Endodermal cell (in vitro differentiated cells): Measurements from ENCODE around the gene MYOM1. TPM values are rescaled to one million over a fixed set of nuclear protein-coding genes. Genes with fewer than 3 reads are reported as not detected.

Experiments
- DNase-seq: peaks from one replicate; pipeline ENCODE4 v3.0.0-alpha.2; 2017
- H3K27ac ChIP-seq: 2 replicates; pipeline ENCODE4 v1.5.1; 2013; ENCODE audit warnings: mild to moderate bottlenecking, low read depth, low read length, moderate library complexity
- H3K27me3 ChIP-seq: 2 replicates; pipeline ENCODE4 v1.6.1; 2013; ENCODE audit warnings: mild to moderate bottlenecking, low read length, moderate library complexity; ENCODE audit not compliant: insufficient read depth, control insufficient read depth, poor library complexity, severe bottlenecking
- H3K36me3 ChIP-seq: 2 replicates; pipeline ENCODE4 v1.7.0; 2013; ENCODE audit warnings: mild to moderate bottlenecking, low read length, moderate library complexity; ENCODE audit not compliant: control insufficient read depth, insufficient read depth
- H3K4me1 ChIP-seq: one replicate; pipeline ENCODE4 v1.7.0; 2013; ENCODE audit warnings: low read length; ENCODE audit not compliant: control insufficient read depth, insufficient read depth
- H3K4me3 ChIP-seq: 2 replicates; pipeline ENCODE4 v1.5.1; 2013; ENCODE audit warnings: mild to moderate bottlenecking, low read length, moderate library complexity
- H3K9ac ChIP-seq: 2 replicates; pipeline ENCODE4 v1.6.1; 2013; ENCODE audit warnings: mild to moderate bottlenecking, low read length, moderate library complexity; ENCODE audit not compliant: poor library complexity, severe bottlenecking; ENCODE audit errors: extremely low read depth
- H3K9me3 ChIP-seq: 2 replicates; pipeline ENCODE4 v1.6.1; 2013; ENCODE audit warnings: mild to moderate bottlenecking, low read length, moderate library complexity; ENCODE audit not compliant: control insufficient read depth
- H3K27ac Mint-ChIP-seq: 2 replicates; pipeline ENCODE4 v1.8.0; 2020; ENCODE audit warnings: mixed read lengths
- H3K27me3 Mint-ChIP-seq: 2 replicates; pipeline ENCODE4 v1.8.0; 2021; ENCODE audit warnings: mild to moderate bottlenecking, mixed read lengths; ENCODE audit not compliant: insufficient read depth
- H3K36me3 Mint-ChIP-seq: 2 replicates; pipeline ENCODE4 v1.8.0; 2020; ENCODE audit warnings: low read depth, mixed read lengths
- H3K4me1 Mint-ChIP-seq: 2 replicates; pipeline ENCODE4 v1.8.0; 2020; ENCODE audit warnings: mixed read lengths
- H3K4me3 Mint-ChIP-seq: 2 replicates; pipeline ENCODE4 v1.8.0; 2020; ENCODE audit warnings: mild to moderate bottlenecking, moderate library complexity, mixed read lengths
- H3K9me3 Mint-ChIP-seq: 2 replicates; pipeline ENCODE4 v1.8.0; 2020; ENCODE audit warnings: mild to moderate bottlenecking, mixed read lengths
- CTCF ChIP-seq: fragments of 200-600 bp; sonication (generic); conservative IDR thresholded peaks from 2 replicates; pipeline ENCODE4 v1.5.0; 2021; ENCODE audit warnings: antibody characterized with exemption, mild to moderate bottlenecking
- WGBS, 2 experiments: methylation state at CpG; one replicate each; pipeline versions ENCODE4 v1.1.5 to v1.1.7; 2013; ENCODE audit warnings: missing lambda C conversion rate in 2 of 2, mixed read lengths in 1 of 2; ENCODE audit not compliant: insufficient coverage in 1 of 2, insufficient read length in 1 of 2; 5-methylcytosine and 5-hydroxymethylcytosine counted together
- total RNA-seq, 2 donors: library from RNA; stranded (reverse); fragmentation: NEBNext Ultra II Directional in 1 of 2; extraction: Animal tissue kit (Norgen Biotek cat#: 25700) in 1 of 2; gene quantifications; 2 replicates in 1 of 2; 3 replicates in 1 of 2; pipeline ENCODE4 v1.2.1, GENCODE V29; 2021

The MYOM1 gene
- total RNA-seq, 2 donors from 2014 or later: 0.49 to 0.88 TPM

- Mint-ChIP-seq H3K4me1 (peaks cover 46% of the 10 kb centered on the region), H3K27ac (peak overlapping the region; percentile 61), H3K36me3 (peaks cover 50% of the 10 kb centered on the region), H3K27me3 (no peaks in the 10 kb centered on the region), H3K4me3 (no peak overlapping the region), H3K9me3 (no peaks in the 10 kb centered on the region)
- Histone ChIP-seq H3K27me3 (no peaks in the 10 kb centered on the region), H3K4me3 (peak overlapping the region; percentile 51), H3K36me3 (peaks cover 73% of the 10 kb centered on the region), H3K27ac (no peak overlapping the region), H3K4me1 (peaks cover 17% of the 10 kb centered on the region), H3K9me3 (no peaks in the 10 kb centered on the region), H3K9ac (no peak overlapping the region)
- no peak for TF ChIP-seq CTCF
- 94% methylated on average over 1 of the region's 1 CpG; no CpG with 5 or more reads in 1 of the 2 experiments for WGBS, 2 experiments
- DNase-seq: no peak
Observed at GRCh38 chr18:3252843-3253242, 33.1 kb upstream of the MYOM1 start.

GRCh38 chr18:3251963-3252277 lies 32.2 kb upstream of the MYOM1 start:
- H3K4me3 ChIP-seq: peak overlapping the region; percentile 51
- Mint-ChIP-seq H3K27me3 (no peaks in the 10 kb centered on the region), H3K4me3 (no peak overlapping the region), H3K36me3 (peaks cover 42% of the 10 kb centered on the region), H3K27ac (peak overlapping the region; percentile 14), H3K4me1 (peaks cover 39% of the 10 kb centered on the region), H3K9me3 (no peaks in the 10 kb centered on the region)
- WGBS, 2 experiments: 80 to 95% methylated on average over 1 to 3 of the region's 3 CpGs
- no peak overlapping the region for H3K27ac ChIP-seq
- peaks cover 10% of the 10 kb centered on the region for H3K4me1 ChIP-seq
- H3K36me3 ChIP-seq: peaks cover 63% of the 10 kb centered on the region
- no peak for TF ChIP-seq CTCF
- no peaks in the 10 kb centered on the region for H3K27me3 ChIP-seq
- no peak for DNase-seq
- H3K9me3 ChIP-seq: no peaks in the 10 kb centered on the region
- H3K9ac ChIP-seq: no peak overlapping the region

GRCh38 chr18:3251249-3251962 lies 31.6 kb upstream of the MYOM1 start:
- H3K27me3 ChIP-seq: no peaks in the 10 kb centered on the region
- no peak overlapping the region for H3K4me3 Mint-ChIP-seq
- no peak overlapping the region for H3K27ac Mint-ChIP-seq
- peak overlapping the region; percentile 51 for H3K4me3 ChIP-seq
- H3K9me3 Mint-ChIP-seq: no peaks in the 10 kb centered on the region
- H3K9me3 ChIP-seq: peaks cover 4% of the 10 kb centered on the region
- H3K27me3 Mint-ChIP-seq: no peaks in the 10 kb centered on the region
- 93 to 94% methylated on average over 5 to 7 of the region's 8 CpGs for WGBS, 2 experiments
- no peak for DNase-seq
- H3K36me3 ChIP-seq: peaks cover 58% of the 10 kb centered on the region
- H3K9ac ChIP-seq: no peak overlapping the region
- H3K36me3 Mint-ChIP-seq: peaks cover 38% of the 10 kb centered on the region
- no peak for TF ChIP-seq CTCF
- H3K4me1 Mint-ChIP-seq: peaks cover 40% of the 10 kb centered on the region
- peaks cover 10% of the 10 kb centered on the region for H3K4me1 ChIP-seq
- H3K27ac ChIP-seq: no peak overlapping the region
